HG03060 (cell line): ENCODE data around the gene VPS4B.

Experiments
- ATAC-seq: cut with Tn5 transposase; IDR thresholded peaks from one replicate; pipeline ENCODE4 v1.9.1; 2021; ENCODE audit warnings: low read depth, moderate number of reproducible peaks; ENCODE audit not compliant: unreplicated experiment

VPS4B gene

DNA sequence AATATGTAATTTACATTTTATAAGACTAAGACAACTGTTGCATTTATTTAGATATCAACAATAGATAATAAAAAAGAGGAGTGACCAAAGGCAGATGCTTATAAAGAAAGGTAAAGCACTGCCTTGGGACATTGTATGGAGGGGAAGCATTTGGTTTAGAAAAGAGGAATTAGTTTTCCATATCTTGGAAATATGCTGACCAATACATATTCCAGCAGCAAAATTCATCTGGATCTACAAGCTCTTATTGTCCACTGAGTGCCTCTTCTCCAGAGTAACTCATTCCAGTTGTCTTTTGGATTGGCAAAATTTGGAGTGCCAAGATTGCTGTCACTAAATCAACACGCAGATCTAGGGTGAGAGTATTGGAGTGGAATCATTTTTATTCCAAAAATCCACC is 8.9 kb upstream of the VPS4B start:
- ATAC-seq, result no peak

GRCh38 chr18:63430526-63430925 is 8.2 kb upstream of the VPS4B start:
- ATAC-seq, result no peak

- ATAC-seq, result no peak
Observed at GRCh38 chr18:63427558-63427957, 5.3 kb upstream of the VPS4B start.

- peak; percentile 12 for ATAC-seq
Observed at GRCh38 chr18:63422864-63423304, 608 bp upstream of the VPS4B start.

GRCh38 chr18:63421514-63421913 is 762 bp downstream of the VPS4B start:
- no peak for ATAC-seq

DNA sequence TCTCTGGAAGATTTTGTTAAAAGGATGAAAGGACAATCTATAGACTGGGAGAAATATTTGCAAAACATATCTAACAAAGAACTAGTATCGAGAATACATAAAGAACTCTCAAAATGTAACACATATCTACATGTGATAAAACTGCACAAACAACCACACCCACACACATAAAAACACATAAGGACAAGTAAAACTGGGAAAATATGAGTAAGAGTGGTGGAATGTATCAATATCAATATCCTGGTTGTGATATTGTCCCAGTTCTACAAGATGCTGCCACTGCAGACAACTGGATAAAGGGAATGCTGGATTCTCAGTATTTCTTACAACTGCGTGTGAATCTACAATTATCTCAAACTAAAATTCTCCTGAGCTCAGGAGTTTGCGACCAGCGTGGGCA is 9.3 kb downstream of the VPS4B start:
- ATAC-seq, result no peak

GRCh38 chr18:63410792-63411191 is 11.5 kb downstream of the VPS4B start:
- no peak for ATAC-seq

- ATAC-seq, result no peak
Observed at GRCh38 chr18:63409301-63409700, 13.0 kb downstream of the VPS4B start.

GRCh38 chr18:63407734-63408133 is 14.5 kb downstream of the VPS4B start:
- ATAC-seq, result no peak

DNA sequence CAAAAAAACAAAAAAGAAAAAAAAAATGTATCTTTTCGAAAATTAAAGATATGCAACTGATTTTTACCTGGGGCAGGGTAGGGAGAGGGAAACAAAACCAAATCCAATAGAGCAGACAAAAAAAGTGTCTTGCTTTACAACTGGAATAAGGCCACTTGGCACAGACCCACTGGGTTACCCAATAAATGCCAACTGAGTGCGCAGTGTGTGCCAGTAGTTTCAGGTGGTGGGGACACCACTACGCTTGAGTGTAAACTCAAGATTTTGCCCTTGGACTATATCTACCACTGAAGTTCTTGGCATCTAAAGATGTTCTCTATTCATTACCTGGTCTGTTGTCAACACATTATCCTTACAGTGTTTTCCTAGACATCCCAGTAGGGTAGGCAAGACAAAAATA is 16.3 kb downstream of the VPS4B start:
- ATAC-seq, result no peak

GRCh38 chr18:63402246-63403162 is 19.8 kb downstream of the VPS4B start:
- ATAC-seq, result no peak

- no peak for ATAC-seq
Observed at GRCh38 chr18:63399300-63399699, 23.0 kb downstream of the VPS4B start.

DNA sequence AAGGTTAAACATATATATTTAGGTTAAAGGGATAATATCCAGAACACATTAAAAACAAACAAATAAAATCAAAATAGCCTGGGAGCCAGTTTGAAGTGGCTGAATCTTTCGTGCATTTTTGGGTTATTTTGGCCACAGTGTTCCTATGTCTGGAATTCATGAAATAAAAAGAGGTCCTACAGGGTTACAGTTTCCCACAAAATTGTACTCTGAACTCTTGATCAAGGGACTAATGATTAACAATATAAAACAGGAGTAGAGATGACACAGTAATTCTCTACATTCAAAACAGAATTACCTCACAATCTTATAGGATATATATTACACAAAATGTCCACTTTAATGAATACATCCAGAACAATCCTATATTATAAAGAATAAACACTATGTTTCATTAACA is 24.9 kb downstream of the VPS4B start:
- ATAC-seq, result no peak

GRCh38 chr18:63395503-63395902 is 26.8 kb downstream of the VPS4B start:
- ATAC-seq, result no peak

DNA sequence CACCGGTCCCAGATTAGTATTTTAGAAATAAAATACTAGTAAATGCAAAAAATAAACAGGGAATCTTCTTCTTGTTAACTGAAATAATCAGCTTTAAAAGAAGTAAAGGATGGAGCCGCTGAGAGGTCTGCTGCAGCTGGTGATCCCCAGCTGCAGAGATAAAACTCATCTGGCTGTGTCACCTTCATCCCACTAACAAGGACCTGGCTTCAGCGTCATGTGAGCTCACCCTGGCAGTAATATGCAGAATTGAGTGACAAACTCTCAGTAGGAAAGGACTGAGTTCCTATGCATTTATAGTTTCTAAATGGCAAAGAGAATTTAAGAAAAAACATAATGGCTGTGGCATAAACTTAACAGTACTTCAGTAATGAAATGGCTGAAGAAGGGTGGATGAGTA is 27.3 kb downstream of the VPS4B start:
- no peak for ATAC-seq

DNA sequence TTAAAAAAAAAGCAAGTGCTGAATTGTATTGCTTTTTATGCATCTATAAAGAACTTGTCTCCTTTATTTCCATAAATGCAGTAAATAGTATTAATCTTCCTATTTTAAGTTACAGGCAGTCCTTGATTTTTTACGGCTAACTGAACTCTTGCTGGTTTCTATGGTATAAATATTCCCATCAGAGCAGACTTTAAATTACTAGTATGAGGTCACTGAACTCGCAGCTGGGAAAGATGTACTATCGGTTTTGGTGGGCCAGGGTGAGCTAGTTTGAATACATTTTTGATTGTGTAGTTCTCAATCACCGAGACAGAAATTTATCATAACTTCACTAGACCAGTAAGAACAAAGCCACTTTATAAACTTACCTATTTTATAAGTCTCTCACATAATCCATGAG is 34.4 kb downstream of the VPS4B start:
- no peak for ATAC-seq

GRCh38 chr18:63382843-63383242 is 39.4 kb downstream of the VPS4B start:
- no peak for ATAC-seq

GRCh38 chr18:63379639-63379962 is 42.7 kb downstream of the VPS4B start:
- ATAC-seq, result no peak

GRCh38 chr18:63378919-63379638 is 43.2 kb downstream of the VPS4B start:
- peak; percentile 53 for ATAC-seq

- no peak for ATAC-seq
Observed at GRCh38 chr18:63377275-63377980, 44.8 kb downstream of the VPS4B start.

DNA sequence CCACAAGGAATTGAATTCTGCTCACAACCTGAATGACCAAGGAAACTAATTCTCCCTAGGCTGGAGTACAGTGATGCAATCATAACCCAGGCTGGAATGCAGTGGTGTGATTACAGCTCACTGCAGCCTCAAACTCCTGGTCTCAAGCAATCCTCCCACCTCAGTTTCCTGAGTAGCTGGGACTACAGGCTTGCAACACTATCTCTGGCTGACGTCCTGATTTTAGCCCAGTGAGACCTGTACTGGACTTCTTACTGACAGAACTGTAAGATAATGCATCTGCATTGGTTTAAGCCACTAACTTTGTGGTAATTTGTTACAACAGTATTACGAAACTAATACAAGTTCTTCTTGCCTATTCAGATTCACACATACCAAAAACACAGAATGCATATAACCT is 45.7 kb downstream of the VPS4B start:
- ATAC-seq, result no peak
